ENCODE measurements around the gene RASAL1. TPM values are rescaled to one million over a fixed set of nuclear protein-coding genes. Genes with fewer than 3 reads are reported as not detected.

RASAL1 gene
- total and polyA plus RNA-seq, 2 experiments from 2014 or later: not detected

GRCh38 chr12:113133036-113133435 is 2.5 kb downstream of the RASAL1 start:
- no peak overlapping the region for H2AFZ ChIP-seq
- H3F3A ChIP-seq (ENCODE audit: insufficient read depth): no peaks in the 10 kb centered on the region
- H3K9ac ChIP-seq: no peak overlapping the region
- H3K79me2 ChIP-seq (ENCODE audit: insufficient read depth): no peaks in the 10 kb centered on the region
- H3K27ac ChIP-seq: no peak overlapping the region
- H3K9me2 ChIP-seq (ENCODE audit: insufficient read depth): no peaks in the 10 kb centered on the region
- WGBS, 2 experiments (ENCODE audit: low coverage in 1 of 2, low lambda C conversion rate in 2 of 2, missing lambda C conversion rate in 2 of 2): 36 to 41% methylated on average over 6 of the region's 6 CpGs
- no peaks in the 10 kb centered on the region for H3K9me3 ChIP-seq (ENCODE audit: low read depth)
- peaks cover 22% of the 10 kb centered on the region for H3K27me3 ChIP-seq (replicated peaks; ENCODE audit: insufficient read depth)
- H4K20me1 ChIP-seq (ENCODE audit: insufficient read depth): no peaks in the 10 kb centered on the region
- no peak for TF ChIP-seq EZH2 (IDR thresholded peaks at IDR 0.05; ENCODE audit: insufficient read depth, poor library complexity, severe bottlenecking)
- no peak for TF ChIP-seq EZH2phosphoT487 (IDR thresholded peaks at IDR 0.05; ENCODE audit: insufficient read depth, low read depth)
- in situ Hi-C loops (cut with MboI): no loop called here
- no peak overlapping the region for H3K4me2 ChIP-seq (ENCODE audit: unreplicated experiment)
- no peak for DNase-seq
- H3K4me1 ChIP-seq (ENCODE audit: insufficient read depth): no peaks in the 10 kb centered on the region
- no peaks in the 10 kb centered on the region for H3K36me3 ChIP-seq (ENCODE audit: low read depth)
- H3K4me3 ChIP-seq: no peak overlapping the region

GRCh38 chr12:113131556-113131955 is 4.0 kb downstream of the RASAL1 start:
- Histone ChIP-seq H3K9me3 (ENCODE audit: low read depth) (no peaks in the 10 kb centered on the region), H3K4me3 (no peak overlapping the region), H3K27ac (no peak overlapping the region), H3K9me2 (ENCODE audit: insufficient read depth) (no peaks in the 10 kb centered on the region), H4K20me1 (ENCODE audit: insufficient read depth) (no peaks in the 10 kb centered on the region), H3K9ac (no peak overlapping the region), H3K36me3 (ENCODE audit: low read depth) (no peaks in the 10 kb centered on the region), H2AFZ (no peak overlapping the region), H3K27me3 (replicated peaks; ENCODE audit: insufficient read depth) (peaks cover 12% of the 10 kb centered on the region), H3F3A (ENCODE audit: insufficient read depth) (no peaks in the 10 kb centered on the region), H3K4me1 (ENCODE audit: insufficient read depth) (no peaks in the 10 kb centered on the region), H3K79me2 (ENCODE audit: insufficient read depth) (no peaks in the 10 kb centered on the region), H3K4me2 (ENCODE audit: unreplicated experiment) (no peak overlapping the region)
- DNase-seq: no peak
- TF ChIP-seq EZH2 (IDR thresholded peaks at IDR 0.05; ENCODE audit: insufficient read depth, poor library complexity, severe bottlenecking) (no peak), EZH2phosphoT487 (IDR thresholded peaks at IDR 0.05; ENCODE audit: insufficient read depth, low read depth) (no peak)
- 22 to 58% methylated on average over 1 of the region's 1 CpG for WGBS, 2 experiments (ENCODE audit: low coverage in 1 of 2, low lambda C conversion rate in 2 of 2, missing lambda C conversion rate in 2 of 2)
- in situ Hi-C loops (cut with MboI): no loop called here

GRCh38 chr12:113130457-113131135 is 5.0 kb downstream of the RASAL1 start:
- Histone ChIP-seq H3K9me2 (ENCODE audit: insufficient read depth) (no peaks in the 10 kb centered on the region), H4K20me1 (ENCODE audit: insufficient read depth) (no peaks in the 10 kb centered on the region), H3K27me3 (replicated peaks; ENCODE audit: insufficient read depth) (peaks cover 4% of the 10 kb centered on the region; the same call in 1 of the 2 replicates), H3K4me2 (ENCODE audit: unreplicated experiment) (no peak overlapping the region), H3K79me2 (ENCODE audit: insufficient read depth) (no peaks in the 10 kb centered on the region), H2AFZ (no peak overlapping the region), H3K36me3 (ENCODE audit: low read depth) (no peaks in the 10 kb centered on the region), H3K4me3 (no peak overlapping the region), H3F3A (ENCODE audit: insufficient read depth) (no peaks in the 10 kb centered on the region), H3K4me1 (ENCODE audit: insufficient read depth) (no peaks in the 10 kb centered on the region), H3K9ac (no peak overlapping the region), H3K27ac (no peak overlapping the region), H3K9me3 (ENCODE audit: low read depth) (no peaks in the 10 kb centered on the region)
- TF ChIP-seq EZH2phosphoT487 (IDR thresholded peaks at IDR 0.05; ENCODE audit: insufficient read depth, low read depth) (no peak), EZH2 (IDR thresholded peaks at IDR 0.05; ENCODE audit: insufficient read depth, poor library complexity, severe bottlenecking) (no peak)
- DNase-seq: peak; percentile 23
- in situ Hi-C loops (cut with MboI): no loop called here
- 32 to 44% methylated on average over 18 of the region's 18 CpGs for WGBS, 2 experiments (ENCODE audit: low coverage in 1 of 2, low lambda C conversion rate in 2 of 2, missing lambda C conversion rate in 2 of 2)

GRCh38 chr12:113129664-113130456 is 5.7 kb downstream of the RASAL1 start:
- no peaks in the 10 kb centered on the region for H3K79me2 ChIP-seq (ENCODE audit: insufficient read depth)
- H3K4me2 ChIP-seq (ENCODE audit: unreplicated experiment): no peak overlapping the region
- TF ChIP-seq EZH2phosphoT487 (IDR thresholded peaks at IDR 0.05; ENCODE audit: insufficient read depth, low read depth) (no peak), EZH2 (IDR thresholded peaks at IDR 0.05; ENCODE audit: insufficient read depth, poor library complexity, severe bottlenecking) (no peak)
- no peaks in the 10 kb centered on the region for H4K20me1 ChIP-seq (ENCODE audit: insufficient read depth)
- no peak for DNase-seq
- no peak overlapping the region for H2AFZ ChIP-seq
- no peaks in the 10 kb centered on the region for H3K9me2 ChIP-seq (ENCODE audit: insufficient read depth)
- no peak overlapping the region for H3K9ac ChIP-seq
- no peaks in the 10 kb centered on the region for H3K27me3 ChIP-seq (replicated peaks; ENCODE audit: insufficient read depth)
- no peak overlapping the region for H3K27ac ChIP-seq
- no peak overlapping the region for H3K4me3 ChIP-seq
- WGBS, 2 experiments (ENCODE audit: low coverage in 1 of 2, low lambda C conversion rate in 2 of 2, missing lambda C conversion rate in 2 of 2): 59 to 66% methylated on average over 14 to 17 of the region's 17 CpGs
- H3K36me3 ChIP-seq (ENCODE audit: low read depth): no peaks in the 10 kb centered on the region
- in situ Hi-C loops (cut with MboI): no loop called here
- no peaks in the 10 kb centered on the region for H3F3A ChIP-seq (ENCODE audit: insufficient read depth)
- H3K4me1 ChIP-seq (ENCODE audit: insufficient read depth): no peaks in the 10 kb centered on the region
- no peaks in the 10 kb centered on the region for H3K9me3 ChIP-seq (ENCODE audit: low read depth)
